HG02798 (cell line): ENCODE data around the gene SNX22.

Experiments
- ATAC-seq: cut with Tn5 transposase; IDR thresholded peaks from one replicate; pipeline ENCODE4 v1.9.1; 2021; ENCODE audit warnings: mild to moderate bottlenecking; ENCODE audit not compliant: unreplicated experiment, poor library complexity

The SNX22 gene

DNA sequence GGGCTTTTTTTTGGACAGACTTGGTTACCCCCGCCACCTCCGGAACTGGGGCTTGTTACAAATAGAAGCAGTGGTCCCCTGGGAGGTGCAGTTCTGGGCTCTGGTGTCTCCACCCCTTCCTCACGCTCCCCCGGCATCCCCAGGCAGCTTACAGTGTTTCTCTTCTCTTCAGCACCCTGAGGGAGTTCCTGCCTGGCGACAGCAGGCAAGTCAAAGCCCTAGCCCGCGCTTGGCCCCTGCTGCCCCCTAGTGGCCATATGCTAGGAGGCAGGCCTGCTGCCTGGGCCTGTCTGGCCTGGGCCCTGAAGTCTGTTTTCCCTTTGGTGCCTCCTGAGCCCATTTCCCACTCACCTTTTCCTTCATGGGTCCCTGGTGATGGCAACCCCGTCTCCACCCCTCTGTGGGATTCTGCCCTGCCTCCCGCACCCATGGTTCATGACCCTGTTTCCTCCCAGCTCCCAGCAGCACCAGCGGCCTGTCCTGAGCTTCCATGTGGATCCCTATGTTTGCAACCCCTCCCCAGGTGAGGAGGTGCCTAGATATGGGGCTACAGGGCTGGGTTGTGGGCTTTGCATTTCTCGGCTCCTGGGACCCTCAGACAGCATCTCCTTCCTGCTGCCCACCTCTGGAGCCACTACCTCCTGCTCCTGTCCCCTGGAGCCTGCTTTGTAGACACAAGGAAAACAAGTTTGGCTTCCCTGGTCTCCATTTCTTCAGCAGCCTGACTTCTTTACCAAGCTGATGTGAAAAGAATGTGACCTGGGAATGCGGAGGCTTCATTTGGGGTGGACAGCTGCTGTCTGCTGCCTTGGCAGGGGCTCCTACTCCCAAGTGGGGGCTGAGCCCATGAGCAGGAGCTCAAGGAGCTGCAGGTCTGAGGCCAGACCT lies 2.2 kb downstream of the SNX22 start:
- peak; percentile 66 for ATAC-seq

DNA sequence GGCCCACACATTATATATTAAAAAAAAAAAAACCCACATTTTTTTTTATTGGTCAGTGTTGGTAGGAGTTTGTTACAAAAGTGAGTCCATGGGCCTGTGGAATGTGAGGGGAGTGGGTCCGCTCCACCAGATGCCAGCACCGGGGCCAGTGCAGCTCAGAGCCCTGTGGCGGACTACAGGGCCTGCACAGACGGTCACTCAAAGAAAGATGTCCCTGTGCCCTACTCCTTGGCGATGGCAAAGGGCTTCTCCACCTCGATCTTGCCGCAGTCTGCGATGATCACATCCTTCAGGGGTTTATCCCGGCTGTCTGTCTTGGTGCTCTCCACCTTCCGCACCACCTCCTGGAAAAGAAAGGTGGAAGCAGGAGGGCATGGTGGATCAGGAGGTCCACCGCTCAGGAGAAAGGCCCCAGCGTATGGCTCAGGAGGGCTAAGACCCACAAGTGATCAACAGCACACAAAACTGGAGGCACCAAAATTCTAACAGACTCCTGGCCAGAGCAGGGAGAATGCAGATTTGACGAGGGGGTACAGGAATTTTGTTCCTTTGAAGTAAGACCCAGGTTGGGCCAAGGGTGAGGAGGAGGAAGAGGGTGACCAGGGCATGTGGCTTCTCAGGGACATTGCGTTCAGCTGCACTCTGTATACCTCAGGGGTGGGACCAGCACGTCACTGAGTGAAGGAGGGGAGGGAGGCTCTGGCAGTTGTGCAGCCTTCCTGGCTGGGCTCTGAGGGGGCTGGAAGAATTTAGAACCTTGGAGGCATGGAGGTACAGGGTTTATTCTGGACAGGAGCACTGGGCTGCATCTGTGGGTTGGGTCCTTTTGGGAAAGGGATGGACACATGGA lies 4.5 kb downstream of the SNX22 start:
- no peak for ATAC-seq

DNA sequence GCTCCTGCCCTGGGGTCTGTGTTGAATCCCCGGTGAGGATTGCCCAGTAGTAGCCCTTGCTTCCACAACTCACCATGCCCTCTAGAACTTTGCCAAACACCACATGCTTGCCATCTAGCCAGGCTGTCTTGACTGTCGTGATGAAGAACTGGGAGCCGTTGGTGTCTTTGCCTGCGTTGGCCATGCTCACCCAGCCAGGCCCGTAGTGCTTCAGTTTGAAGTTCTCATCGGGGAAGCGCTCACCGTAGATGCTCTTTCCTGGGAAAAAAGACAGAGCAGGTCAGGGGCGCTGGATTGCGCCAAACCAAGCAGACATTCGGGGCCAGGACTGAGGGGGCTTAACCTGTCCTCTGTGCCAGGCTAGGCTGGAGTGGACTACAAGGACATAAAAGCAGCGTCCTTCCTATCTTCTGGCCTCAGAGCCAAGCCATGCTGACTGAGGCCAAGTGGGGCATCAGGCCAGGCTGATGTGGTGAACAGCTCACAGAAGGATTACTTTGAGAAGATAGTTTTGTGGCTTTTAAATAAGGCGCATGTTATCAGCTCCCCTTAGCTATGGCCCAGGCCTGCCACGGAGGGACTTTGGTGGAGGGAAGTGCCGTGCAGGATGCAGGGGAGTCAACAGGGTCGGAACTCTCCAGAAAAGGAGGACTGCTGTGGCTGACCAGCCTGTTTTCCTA lies 5.3 kb downstream of the SNX22 start:
- ATAC-seq, result no peak

DNA sequence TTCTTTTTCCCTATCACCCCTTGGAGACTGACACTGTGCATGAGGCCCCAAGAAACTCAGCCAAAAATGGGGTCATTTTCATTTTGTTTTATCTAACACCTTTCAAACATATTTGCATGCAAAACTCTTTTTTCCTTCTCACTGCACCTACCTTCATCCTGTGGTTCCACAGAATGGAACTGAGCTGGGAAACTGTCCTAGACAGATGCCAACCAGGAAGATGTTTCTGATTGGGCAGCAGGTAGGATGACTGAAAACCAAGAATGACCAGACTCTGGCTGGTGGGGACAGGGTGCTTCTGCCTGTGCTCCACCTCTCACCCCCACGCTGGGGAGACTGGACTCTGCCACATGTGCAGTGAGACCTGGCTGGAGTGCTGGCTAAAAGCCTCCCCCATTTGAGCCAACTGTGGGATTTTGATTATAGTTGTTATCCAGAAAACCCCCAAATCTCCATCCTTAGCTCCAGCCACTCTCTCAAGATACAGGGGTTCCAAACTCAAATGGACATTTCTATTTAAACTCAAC lies 6.1 kb downstream of the SNX22 start:
- no peak for ATAC-seq

DNA sequence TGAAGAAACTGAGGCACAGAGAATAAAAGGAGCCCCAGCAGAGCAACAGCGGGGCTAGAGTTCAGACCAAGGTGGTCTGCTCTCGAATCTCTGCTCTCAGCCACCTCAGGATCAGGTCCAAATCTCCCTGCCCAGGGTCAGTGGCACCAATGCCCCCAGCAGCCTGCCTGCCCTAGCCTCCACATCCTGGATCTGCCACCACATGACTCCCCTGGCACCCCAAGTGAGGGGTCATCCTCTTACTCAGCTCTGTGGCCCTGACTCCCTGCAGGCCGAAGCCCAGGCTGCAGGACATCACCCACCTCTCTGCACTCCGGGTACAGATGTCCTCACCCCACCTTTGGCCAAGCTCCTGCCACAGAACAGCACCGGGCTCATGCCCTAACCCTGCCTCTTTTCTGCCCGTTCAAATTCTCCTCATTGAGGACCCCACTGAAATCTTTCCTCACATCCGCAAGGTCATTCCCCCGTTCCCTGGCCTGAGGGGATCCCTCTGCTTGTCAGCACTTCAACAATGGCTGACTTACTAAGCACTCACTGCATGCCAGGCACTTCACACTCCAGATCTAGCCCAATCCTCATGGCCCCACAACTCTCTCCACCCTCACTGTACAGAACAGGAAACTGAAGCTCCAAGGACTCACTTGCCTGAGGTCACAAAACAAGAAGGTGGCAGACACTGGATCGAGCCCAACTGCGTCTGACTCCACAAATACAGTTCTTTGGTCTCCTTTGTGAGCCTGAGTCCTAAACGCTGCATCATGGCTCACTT lies 7.0 kb downstream of the SNX22 start:
- ATAC-seq, result no peak

DNA sequence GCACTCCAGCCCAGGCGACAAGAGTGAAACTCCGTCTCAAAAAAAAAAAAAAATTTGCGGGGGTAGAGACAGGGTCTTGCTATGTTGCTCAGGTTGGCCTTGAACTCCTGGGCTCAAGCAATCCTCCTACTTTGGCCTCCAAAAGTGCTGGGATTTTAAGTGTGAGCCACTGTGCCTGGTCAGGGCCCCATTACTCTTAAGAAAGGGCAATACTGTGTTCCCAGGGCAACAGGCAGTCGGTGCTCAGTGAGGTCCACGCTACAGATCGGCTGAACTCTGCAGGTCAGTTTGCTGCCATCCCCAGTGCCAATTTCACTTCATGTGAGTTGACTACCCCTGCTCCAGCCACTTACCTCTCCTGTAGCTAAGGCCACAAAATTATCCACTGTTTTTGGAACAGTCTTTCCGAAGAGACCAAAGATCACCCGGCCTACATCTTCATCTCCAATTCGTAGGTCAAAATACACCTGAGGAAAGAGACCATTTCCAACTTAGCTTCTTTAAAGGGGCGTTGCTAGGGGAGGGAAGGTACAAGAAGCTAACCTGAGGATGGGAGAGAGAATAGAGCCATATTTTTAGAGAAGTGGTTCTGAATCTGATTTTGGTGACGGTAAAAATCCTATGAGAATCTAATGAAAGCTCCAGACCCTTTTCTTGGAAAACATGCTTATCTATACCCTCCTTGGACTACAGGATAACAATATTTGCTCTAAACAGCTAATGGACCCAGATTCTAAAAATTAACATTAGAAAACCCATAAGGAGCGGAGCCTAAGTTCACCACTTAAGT lies 10.4 kb downstream of the SNX22 start:
- no peak for ATAC-seq

DNA sequence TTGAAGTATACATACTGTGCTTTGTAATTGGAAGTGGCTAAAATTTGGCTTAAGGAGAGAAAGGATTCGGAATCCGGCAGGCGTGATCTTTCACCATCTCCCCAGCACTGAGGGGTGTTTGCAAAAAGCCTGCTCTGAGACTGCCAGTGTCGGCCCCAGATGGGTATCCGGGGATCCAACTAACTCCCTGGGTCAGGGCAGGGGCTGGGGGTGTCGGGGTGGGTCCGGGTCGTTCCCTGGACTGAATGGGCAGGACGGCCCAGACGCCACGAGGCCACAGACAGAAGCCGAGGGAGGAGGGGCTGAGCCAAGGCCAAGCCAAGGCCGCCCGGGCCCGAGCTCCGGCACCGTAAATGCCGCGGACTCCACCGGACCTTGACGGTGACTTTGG lies 10.9 kb downstream of the SNX22 start:
- peak; percentile 15 for ATAC-seq

DNA sequence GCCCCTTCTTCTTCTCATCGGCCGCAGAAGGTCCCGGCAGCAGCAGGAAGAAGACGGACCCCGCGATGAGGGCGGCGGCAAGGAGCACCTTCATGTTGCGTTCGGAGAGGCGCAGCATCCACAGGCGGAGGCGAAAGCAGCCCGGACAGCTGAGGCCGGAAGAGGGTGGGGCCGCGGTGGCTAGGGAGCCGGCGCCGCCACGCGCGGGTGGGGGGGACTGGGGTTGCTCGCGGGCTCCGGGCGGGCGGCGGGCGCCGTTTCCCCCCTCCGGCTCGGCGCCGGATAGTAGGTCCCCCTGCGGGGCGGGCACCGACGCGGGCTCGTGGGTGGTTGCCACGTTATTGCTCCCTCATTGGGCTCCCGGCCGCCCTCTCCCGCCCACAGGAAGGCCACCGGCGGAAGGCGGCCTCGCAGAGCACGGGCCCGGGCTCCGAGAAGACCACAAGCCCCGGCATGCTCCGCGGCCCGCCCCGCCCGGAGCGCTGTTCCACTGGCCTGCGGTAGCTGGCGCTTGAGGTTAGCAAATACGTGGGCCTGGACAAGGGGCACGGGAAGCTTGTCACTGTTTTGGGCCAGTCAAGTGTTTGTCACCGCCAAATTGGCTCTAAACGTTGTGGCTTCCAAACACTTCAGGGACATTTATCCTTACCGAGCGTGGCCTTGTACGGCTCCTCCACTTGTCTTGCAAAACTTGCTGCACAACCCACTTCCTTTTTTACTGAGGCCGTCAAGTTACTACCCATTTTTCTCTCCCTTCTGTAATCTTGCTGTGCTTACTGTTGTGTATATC lies 11.5 kb downstream of the SNX22 start, which contains the start of gene PPIB:
TSS of gene PPIB (minus strand) at position 154 of the 790 bp plus-strand sequence. CDS start at position 118, 36 bp downstream.
- peak; percentile 95 for ATAC-seq

DNA sequence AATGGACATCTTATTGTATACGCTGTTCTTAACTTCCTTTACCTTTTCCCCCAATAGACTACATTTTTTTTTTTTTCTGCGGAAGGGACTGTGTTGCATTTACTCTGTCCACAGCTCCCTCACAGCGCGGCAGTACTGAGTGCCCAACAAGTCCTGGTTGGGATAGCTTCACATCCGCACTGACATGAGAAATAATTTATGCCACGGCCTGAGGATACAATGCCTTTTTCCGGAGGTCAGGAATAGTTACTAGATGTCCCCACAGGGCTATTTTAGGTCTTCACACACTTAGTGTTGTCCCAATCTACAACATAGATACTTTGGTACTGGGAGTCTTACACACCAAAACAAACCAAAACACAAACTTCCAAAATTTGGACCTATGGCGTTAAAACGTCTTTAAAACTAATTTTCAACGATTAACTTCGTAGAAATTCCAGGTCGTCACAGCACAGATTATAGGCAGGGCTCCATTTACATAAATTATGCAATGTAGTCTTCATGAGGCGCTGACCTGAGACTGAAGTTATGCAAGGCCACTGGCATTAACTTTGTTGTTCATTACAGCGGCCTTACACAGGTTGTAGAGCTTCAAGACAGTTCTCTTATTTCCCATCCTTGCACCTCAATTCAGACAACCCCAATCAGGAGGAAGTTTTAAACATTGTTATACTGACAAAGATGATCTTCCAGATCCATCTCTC lies 12.3 kb downstream of the SNX22 start:
- peak; percentile 1 for ATAC-seq

DNA sequence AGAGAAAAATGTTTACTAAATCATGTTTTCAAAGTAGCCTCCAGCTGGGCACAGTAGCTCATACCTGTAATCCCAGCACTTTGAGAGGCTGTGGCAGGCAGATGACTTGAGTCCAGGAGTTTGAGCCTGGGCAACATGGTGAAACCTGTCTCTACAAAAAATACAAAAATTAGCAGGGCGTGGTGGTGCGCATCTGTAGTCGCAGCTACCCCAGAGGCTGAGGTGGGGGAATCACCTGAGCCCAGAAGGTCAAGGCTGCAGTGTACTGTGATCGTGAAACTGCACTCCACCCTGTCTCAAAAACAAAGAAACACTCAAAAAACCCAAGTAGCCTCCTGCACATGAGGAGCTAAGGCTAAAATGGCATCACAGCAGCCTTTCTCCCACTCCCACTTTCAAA lies 12.9 kb downstream of the SNX22 start:
- ATAC-seq, result no peak

DNA sequence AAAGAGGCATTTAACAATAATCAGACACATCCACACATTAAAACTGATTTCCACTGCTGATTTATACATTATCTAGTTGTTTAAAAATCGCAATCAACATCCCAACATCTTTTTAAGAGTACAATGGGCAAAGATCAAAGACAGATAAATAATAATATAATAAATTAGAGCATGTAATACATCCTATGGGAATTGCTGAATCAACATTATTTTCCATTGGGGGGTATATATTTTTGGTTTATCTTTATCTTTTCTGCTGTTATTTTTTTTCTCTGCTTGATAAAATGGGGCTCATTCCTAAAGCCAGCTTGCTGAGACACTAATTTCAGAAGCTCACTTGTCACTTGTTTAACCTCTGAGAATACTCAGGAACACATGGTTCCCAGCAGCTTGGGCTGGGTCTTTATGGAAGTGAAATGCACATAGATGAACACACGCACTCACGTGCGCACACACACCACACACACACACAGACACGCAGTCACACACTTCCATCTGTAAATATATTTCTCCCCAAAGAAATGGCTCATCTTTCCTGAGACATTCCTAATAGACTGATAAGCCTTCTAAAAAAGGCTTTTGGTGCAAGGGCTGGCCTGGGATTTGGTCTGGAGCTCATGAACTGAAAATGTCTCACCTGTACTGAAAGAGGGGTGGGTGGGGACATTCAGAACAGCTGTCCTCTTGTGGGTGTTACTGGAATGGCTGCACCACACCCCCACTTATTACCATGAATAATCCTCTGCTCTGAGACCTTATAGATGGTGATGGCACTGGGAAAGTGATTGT lies 14.8 kb downstream of the SNX22 start:
- ATAC-seq, result no peak

DNA sequence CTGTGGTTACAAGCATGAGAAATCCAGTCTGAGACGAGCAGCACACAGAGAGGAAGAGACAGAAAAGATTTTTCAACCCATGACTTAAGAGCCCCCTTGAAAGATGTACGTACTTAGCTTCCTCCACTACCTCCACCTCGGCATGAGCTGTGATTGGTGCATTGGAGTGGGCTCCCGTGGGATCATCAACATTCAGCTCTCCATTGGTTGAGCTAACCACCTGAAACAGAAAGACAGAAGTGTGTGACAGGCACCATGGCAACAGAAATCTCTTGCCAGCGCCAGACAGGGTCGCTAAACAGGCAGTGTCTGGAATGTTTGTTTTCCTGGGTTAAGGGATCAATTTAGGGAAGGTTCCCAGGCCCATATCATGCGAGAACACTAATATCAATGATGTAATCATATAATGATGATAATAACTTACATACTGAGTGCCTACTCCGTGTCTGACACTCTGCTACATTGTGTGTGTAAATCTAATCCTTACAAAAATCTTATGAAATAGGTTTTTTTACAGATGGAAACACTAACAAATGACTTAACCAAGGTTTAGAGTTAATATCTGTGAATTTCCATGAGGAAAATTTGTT lies 28.8 kb downstream of the SNX22 start:
- peak; percentile 76 for ATAC-seq

DNA sequence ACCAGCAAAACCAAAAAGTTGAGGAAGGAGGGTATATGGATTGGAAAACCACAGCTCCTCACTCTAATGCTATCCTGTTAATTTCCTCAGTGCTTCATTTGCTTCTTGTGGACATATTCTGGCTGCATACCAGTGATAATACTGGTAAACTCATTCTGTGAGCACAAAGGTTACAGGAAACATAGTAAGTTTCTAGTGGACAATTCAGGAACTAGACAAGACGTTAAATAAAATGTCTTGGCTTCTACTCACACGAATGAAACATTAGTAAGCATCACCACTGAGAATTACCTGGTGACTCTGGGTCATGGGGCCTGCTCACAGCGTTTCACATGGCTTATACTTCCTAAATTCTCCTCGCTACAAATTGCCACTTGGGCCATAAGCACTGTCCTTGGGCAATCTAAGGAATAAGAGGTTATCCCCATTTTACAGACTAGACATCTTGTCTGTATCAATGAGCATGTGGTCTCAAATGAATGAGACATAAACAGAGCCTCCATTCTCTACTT lies 31.4 kb downstream of the SNX22 start:
- ATAC-seq, result no peak

DNA sequence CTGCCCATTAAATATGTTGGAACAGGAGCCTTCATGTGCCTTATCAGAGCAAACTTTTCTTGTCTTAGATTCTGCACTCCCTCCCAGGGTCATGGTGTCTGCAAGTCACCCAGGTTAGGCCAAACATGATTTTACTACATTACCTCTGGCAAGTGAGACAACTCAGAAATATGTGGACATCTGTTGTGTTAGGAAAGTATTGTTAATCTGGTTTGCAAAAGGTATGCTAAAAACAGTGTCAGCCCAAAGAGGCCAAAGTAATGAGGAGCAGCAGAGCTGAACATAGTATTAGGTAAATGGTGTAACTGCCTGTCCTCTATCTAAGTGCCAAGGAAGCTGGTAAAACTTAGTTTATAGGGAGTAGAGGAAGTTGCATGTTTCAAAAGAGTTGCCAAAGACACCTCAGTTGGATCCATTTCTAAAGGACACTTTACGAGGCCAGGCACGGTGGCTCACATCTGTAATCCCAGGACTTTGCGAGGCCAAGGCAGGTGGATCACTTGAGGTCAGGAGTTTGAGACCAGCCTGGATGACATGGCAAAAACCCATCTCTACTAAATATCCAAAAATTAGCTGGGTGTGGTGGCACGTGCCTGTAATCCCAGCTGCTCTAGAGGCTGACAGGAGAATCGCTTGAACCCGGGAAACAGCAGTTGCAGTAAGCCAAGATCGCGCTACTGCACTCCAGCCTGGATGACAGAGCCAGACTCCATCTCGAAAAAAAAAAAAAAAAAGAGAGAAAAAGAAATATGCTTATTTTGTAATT lies 33.8 kb downstream of the SNX22 start:
- ATAC-seq, result no peak

DNA sequence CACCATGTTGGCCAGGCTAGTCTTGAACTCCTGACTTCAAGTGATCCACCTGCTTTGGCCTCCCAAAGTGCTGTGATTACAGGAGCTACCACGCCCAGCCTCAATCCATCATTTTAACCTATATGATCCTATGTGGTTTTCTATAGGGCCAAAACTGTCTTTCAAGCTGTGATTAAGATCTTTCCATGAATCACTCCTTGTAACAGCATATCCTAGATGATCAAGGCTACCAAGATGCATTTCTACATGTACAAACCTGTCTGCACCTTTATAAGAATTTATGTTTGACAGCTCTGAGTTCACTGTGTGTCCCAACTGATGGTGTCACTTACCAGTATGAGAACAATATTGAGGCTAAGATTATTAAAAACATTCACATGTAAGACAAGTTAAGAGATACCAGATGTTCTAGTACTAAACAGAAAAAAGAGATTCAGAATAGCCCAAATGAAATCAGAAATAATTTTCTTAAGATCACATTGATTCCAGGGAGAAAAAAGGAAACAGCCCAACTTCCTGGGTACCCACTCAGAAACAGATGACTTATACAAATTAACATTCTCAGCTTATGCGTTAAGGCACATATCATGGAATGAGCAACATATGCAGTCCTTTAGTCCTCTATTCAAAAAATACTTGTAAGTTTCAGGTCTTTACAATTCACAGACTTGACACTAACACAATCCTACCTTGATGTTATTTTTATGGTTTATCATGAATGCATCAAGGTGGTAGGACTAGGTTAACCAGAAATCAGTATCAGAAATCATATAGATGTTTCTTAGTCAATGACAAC lies 36.1 kb downstream of the SNX22 start:
- no peak for ATAC-seq
